BJ (cell line): ENCODE data around the gene BUD31. TPM values are rescaled to one million over a fixed set of nuclear protein-coding genes. Genes with fewer than 3 reads are reported as not detected.
A peak's percentile ranks its signal among the peaks of the same experiment; 100 is the strongest.

ENCODE experiments used
- CTCF ChIA-PET: fragments of 350-600 bp; formaldehyde crosslinking; extraction: SDS; loops from one replicate; lab custom pipeline; 2021; ENCODE audit warnings: antibody characterized with exemption, inconsistent platforms; lab: Yijun Ruan, JAX
- POLR2A ChIA-PET: fragments of 300-600 bp; sonication (Branson Sonifier 250); formaldehyde crosslinking; extraction: SDS; loops from one replicate; lab custom pipeline; 2021; ENCODE audit warnings: antibody characterized with exemption; lab: Charles Lee
- DNase-seq: peaks from one replicate; pipeline ENCODE4 v3.0.0-alpha.2; 2011; ENCODE audit warnings: low read depth
- H3K27me3 ChIP-seq: 2 replicates; pipeline ENCODE4 v1.6.0; 2011; ENCODE audit warnings: low read length; ENCODE audit not compliant: control insufficient read depth, insufficient read depth
- H3K36me3 ChIP-seq: 2 replicates; pipeline ENCODE4 v1.5.1; 2011; ENCODE audit warnings: low read length; ENCODE audit not compliant: control insufficient read depth, insufficient read depth
- H3K4me3 ChIP-seq: 2 replicates; pipeline ENCODE4 v1.5.1; 2011; ENCODE audit warnings: low read depth, mild to moderate bottlenecking, control low read depth, low read length
- polyA plus RNA-seq: library from polyadenylated mRNA; depleted of rRNA; stranded (reverse); fragments of >200 nt; gene quantifications from 2 replicates; pipeline ENCODE4 v1.2.3, GENCODE V29; 2011
- TF ChIP-seq, protein P1 (sequence below): IDR thresholded peaks from 2 replicates; pipeline ENCODE4 v1.5.1; 2011; ENCODE audit warnings: low read depth, mild to moderate bottlenecking, control low read depth, inconsistent platforms, low read length, moderate library complexity; ENCODE audit not compliant: insufficient read depth

BUD31 gene
- polyA plus RNA-seq, 1 experiment, result 85.2 TPM

DNA sequence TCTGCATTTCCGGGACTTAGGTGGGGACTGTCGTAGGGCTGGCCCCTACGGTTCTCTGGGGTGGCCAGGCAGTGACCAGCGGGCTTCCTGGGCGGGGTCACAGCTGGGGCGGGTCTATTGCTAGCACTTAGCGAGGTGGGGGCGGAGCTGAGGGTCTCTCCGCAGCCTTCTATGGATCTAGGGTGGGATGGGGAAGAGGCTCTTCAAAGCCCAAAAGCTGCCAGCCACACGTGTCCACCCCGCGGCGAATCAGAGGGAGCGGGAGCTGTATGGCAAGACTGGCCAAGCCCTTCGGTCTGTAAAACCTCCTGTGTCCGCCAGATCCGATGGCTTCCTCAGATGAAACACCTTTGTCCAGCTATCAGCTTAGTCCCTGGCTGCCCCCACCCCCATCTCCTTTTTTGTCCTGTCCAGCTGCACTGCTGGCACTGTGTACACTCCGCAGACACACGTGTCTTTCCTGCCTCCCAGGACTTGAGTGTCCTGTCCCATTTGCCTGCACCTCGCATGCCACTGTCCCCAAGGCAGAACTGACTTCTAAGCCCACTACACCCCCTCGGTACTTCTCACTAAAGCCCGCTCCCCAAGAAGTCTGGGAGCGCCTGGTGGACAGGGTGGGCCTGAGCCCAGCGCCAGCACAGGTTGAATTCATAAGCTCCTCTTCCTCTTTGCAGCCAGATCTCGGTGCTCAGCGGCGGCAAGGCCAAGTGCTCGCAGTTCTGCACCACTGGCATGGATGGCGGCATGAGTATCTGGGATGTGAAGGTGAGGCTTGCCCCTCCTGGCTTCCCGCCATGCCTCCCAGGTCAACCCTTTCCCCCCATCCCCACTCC, 15.2 kb upstream of the BUD31 start:
- no peak for DNase-seq
- TF ChIP-seq, protein P1, sequence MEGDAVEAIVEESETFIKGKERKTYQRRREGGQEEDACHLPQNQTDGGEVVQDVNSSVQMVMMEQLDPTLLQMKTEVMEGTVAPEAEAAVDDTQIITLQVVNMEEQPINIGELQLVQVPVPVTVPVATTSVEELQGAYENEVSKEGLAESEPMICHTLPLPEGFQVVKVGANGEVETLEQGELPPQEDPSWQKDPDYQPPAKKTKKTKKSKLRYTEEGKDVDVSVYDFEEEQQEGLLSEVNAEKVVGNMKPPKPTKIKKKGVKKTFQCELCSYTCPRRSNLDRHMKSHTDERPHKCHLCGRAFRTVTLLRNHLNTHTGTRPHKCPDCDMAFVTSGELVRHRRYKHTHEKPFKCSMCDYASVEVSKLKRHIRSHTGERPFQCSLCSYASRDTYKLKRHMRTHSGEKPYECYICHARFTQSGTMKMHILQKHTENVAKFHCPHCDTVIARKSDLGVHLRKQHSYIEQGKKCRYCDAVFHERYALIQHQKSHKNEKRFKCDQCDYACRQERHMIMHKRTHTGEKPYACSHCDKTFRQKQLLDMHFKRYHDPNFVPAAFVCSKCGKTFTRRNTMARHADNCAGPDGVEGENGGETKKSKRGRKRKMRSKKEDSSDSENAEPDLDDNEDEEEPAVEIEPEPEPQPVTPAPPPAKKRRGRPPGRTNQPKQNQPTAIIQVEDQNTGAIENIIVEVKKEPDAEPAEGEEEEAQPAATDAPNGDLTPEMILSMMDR, result no peak
- POLR2A ChIA-PET, result interaction anchor here (0.6 kb wide), 1 partner anchor 12 kb away, joined by 4 read pairs; no protein-coding TSS in a partner anchor

DNA sequence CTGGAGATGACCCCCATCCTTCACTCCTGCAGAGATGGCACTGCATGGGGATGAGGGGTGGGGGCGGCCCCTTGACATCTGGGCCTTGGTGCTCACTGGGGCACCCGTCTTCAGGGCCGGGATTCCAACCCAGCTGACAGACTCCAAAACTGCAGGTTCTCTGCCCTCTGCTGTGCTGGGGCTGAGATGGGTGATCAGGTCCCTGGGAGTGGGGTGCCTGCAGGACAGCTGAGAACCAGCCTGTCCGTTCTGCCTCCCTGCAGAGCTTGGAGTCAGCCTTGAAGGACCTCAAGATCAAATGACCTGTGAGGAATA, 14.6 kb upstream of the BUD31 start:
- POLR2A ChIA-PET, result no interaction called here
- DNase-seq, result no peak
- TF ChIP-seq, protein P1, result no peak
- Histone ChIP-seq H3K36me3 (peaks cover 43% of the 10 kb centered on the region), H3K4me3 (no peak overlapping the region), H3K27me3 (no peaks in the 10 kb centered on the region)
- CTCF ChIA-PET, result interaction anchor here (1.5 kb wide), 1 partner anchor 22 kb away, joined by 4 read pairs; no protein-coding TSS in a partner anchor

More for the DNA sequence above, 15.2 kb upstream of the BUD31 start:
- Histone ChIP-seq H3K36me3 (peaks cover 41% of the 10 kb centered on the region), H3K4me3 (no peak overlapping the region), H3K27me3 (no peaks in the 10 kb centered on the region)
- CTCF ChIA-PET, result interaction anchor here (1.2 to 2.2 kb wide), 4 partner anchors 10 to 22 kb away, joined by 3 to 7 read pairs (median 4); no protein-coding TSS in a partner anchor

DNA sequence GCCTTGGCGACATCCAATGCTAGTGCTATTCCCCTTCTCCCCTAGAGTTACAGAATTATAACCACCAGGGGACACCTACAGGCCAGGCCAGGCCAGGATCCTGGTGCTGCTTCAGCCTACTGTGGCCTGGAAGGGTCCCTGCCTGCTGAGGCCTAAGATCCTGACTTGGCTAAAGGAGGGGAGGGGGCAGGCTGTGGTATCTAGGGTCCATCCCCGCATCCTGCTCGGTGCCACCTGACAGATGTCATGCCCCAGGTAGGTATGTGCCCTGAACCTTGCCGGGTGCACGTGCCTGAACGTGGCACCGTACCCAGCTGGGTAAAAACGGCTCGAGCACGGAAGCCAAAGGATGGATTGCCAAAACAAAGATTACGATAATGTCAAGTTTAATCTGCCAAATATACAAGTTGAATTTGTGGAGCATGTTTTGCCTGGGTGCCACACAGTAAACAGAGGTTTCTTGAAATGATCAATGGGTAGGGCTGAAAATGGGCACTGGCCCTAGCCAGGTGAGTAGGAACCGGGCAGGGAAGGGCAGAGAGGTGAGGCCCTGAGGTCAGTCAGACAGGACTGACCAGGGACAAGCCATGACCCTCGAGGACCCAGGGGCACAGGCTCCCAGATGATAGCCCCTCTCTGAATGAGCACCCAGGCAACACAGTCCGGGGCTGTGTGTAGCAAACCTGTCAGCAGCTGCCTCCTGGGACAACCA, 13.0 kb upstream of the BUD31 start:
- H3K27me3 ChIP-seq, result no peaks in the 10 kb centered on the region
- CTCF ChIA-PET, result no interaction called here
- no peak for DNase-seq
- H3K36me3 ChIP-seq, result peaks cover 51% of the 10 kb centered on the region
- POLR2A ChIA-PET, result no interaction called here
- H3K4me3 ChIP-seq, result no peak overlapping the region
- TF ChIP-seq, protein P1, result peak; percentile 16; the same call in 1 of the 2 replicates

DNA sequence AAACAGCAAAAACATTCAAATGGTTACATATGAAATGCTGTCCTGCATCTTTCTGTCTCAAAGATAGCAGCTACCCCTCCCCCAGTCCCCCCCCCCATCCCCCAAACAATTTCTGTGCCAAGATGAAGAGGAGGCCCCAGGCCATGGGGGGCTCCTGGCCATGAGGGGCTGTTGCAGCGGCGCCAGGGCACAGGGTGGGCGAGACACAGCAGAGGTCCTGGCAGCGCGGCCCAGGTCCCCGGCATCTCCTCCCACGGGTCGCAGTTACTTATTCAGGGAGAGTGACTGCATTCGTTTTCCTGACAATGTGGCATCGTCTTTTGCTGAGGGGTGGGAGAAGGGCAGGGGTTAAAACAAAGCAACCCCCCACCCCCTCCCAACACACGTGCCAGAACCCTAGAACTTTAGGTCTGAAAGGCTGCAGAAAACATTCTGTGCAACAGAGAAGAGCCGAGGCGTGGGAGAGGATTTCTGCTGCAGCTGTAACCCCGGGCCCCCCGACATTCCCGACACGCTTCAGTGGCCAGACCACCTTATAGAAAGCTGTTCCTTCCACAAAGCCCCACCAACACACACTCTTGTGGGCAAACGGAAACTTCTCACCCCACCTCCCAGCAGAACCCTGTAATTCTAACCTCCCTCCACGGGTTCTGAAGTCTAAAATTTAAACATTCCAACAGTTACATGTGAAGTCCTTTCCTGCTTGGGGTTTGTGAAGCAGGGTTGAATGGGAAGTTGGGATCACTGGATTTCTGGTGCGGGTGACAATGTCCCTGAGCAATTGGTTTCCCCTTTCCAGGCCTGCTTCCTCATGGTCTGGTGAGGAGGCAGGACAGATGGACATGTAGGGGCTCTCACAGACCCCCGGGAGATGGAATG, 12.1 kb upstream of the BUD31 start:
- Histone ChIP-seq H3K36me3 (peaks cover 47% of the 10 kb centered on the region), H3K27me3 (no peaks in the 10 kb centered on the region), H3K4me3 (no peak overlapping the region)
- ChIA-PET CTCF (no interaction called here), POLR2A (no interaction called here)
- DNase-seq, result no peak
- TF ChIP-seq, protein P1, result no peak
